HepG2 (cell line): ENCODE data around the gene CSPG5. TPM values are rescaled to one million over a fixed set of nuclear protein-coding genes. Genes with fewer than 3 reads are reported as not detected.

Experiments
- ATAC-seq: fragments of 200-7000 bp; cut with Tn5 transposase; 3 replicates; pipeline ENCODE4 v1.9.1; 2020; ENCODE audit warnings: mild to moderate bottlenecking, moderate library complexity
- BruUV-seq: library from RNA; stranded (reverse); fragments of 400-500 nt; replicated peaks from 2 replicates; lab custom pipeline; 2021; lab: Mats Ljungman, UMichigan
- CTCF ChIA-PET: fragments of 300-600 bp; formaldehyde crosslinking; extraction: SDS; loops from one replicate; lab custom pipeline; 2021; ENCODE audit warnings: low total read pairs, inconsistent platforms, low intra/inter-chr PET ratio; lab: Yijun Ruan, JAX
- POLR2A ChIA-PET: fragments of 350-600 bp; sonication (Branson Sonifier 250); formaldehyde crosslinking; loops from one replicate; lab custom pipeline; 2020; ENCODE audit warnings: antibody characterized with exemption, inconsistent platforms; lab: Yijun Ruan, JAX
- DNase-seq: peaks from one replicate; pipeline ENCODE4 v3.0.0-alpha.2; 2015; ENCODE audit warnings: low spot score
- FAIRE-seq: peaks from 3 replicates; lab custom pipeline; 2011; peaks lifted over from hg19 to GRCh38; lab: Jason Lieb, UNC
- H2AFZ ChIP-seq: one replicate; pipeline ENCODE4 v1.6.1; 2011; ENCODE audit warnings: low read length, inconsistent platforms
- H3K27ac ChIP-seq: fragments of 300-600 bp; 3 replicates; pipeline ENCODE4 v1.8.0; 2011; ENCODE audit warnings: mixed run types, mild to moderate bottlenecking, mixed read lengths, low read length, inconsistent platforms; ENCODE audit not compliant: insufficient read depth; ENCODE audit errors: extremely low read length
- H3K27me3 ChIP-seq, 2 experiments: fragments of 200-600 bp in 1 of 2; 2 replicates in 1 of 2; 3 replicates in 1 of 2; pipeline versions ENCODE4 v1.6.0 to v1.8.0; 2011; ENCODE audit warnings: low read length in 2 of 2, mild to moderate bottlenecking in 2 of 2, moderate library complexity in 2 of 2, inconsistent platforms in 1 of 2; ENCODE audit not compliant: insufficient read depth in 2 of 2, control insufficient read depth in 1 of 2
- H3K36me3 ChIP-seq, 2 experiments: fragments of 200-600 bp in 1 of 2; replicated peaks in 1 of 2; 2 replicates in 1 of 2; 3 replicates in 1 of 2; pipeline versions ENCODE4 v1.5.1 to v1.8.0; 2011; ENCODE audit warnings: low read length in 2 of 2, inconsistent platforms in 1 of 2; ENCODE audit not compliant: insufficient read depth in 2 of 2, control insufficient read depth in 1 of 2
- H3K4me1 ChIP-seq: 2 replicates; pipeline ENCODE4 v1.5.1; 2012; ENCODE audit warnings: low read length, inconsistent platforms; ENCODE audit not compliant: insufficient read depth
- H3K4me2 ChIP-seq: 2 replicates; pipeline ENCODE4 v1.6.0; 2011; ENCODE audit warnings: low read depth, low read length, inconsistent platforms
- H3K4me3 ChIP-seq, 3 experiments: fragments of 200-600 bp in 1 of 3; sonication (generic), shearing (Covaris generic) in 1 of 3; replicated peaks in 1 of 3; 2 replicates each; pipeline ENCODE4 v1.5.1; 2011 to 2016; ENCODE audit warnings: low read length in 3 of 3, inconsistent platforms in 2 of 3, low read depth in 2 of 3, mild to moderate bottlenecking in 2 of 3, control low read depth in 1 of 3, mixed read lengths in 1 of 3; ENCODE audit not compliant: insufficient read depth in 1 of 3
- H3K79me2 ChIP-seq: one replicate; pipeline ENCODE4 v1.6.1; 2011; ENCODE audit warnings: low read length, inconsistent platforms; ENCODE audit not compliant: insufficient read depth
- H3K9ac ChIP-seq: 2 replicates; pipeline ENCODE4 v1.6.0; 2011; ENCODE audit warnings: mild to moderate bottlenecking, low read depth, low read length, inconsistent platforms; ENCODE audit not compliant: insufficient read depth
- H3K9me3 ChIP-seq: 2 replicates; pipeline ENCODE4 v1.5.1; 2012; ENCODE audit warnings: mild to moderate bottlenecking, low read length
- H4K20me1 ChIP-seq: 2 replicates; pipeline ENCODE4 v1.6.0; 2011; ENCODE audit warnings: inconsistent platforms, mild to moderate bottlenecking, low read length, moderate library complexity; ENCODE audit not compliant: insufficient read depth
- ATAD3A ChIP-seq: sonication (generic); formaldehyde crosslinking; IDR thresholded peaks from 2 replicates; pipeline ENCODE4 v1.4.0; 2020; ENCODE audit warnings: missing genetic modification reagents
- MTA1 ChIP-seq: sonication (generic); formaldehyde crosslinking; IDR thresholded peaks from 2 replicates; pipeline ENCODE4 v1.4.0; 2020; ENCODE audit warnings: missing genetic modification reagents, mild to moderate bottlenecking, borderline replicate concordance
- YEATS2 ChIP-seq: sonication (generic); formaldehyde crosslinking; IDR thresholded peaks from 2 replicates; pipeline ENCODE4 v1.4.0; 2020; ENCODE audit warnings: missing genetic modification reagents, borderline replicate concordance
- ZNF577 ChIP-seq: sonication (generic); formaldehyde crosslinking; IDR thresholded peaks from 2 replicates; pipeline ENCODE4 v1.4.0; 2020; ENCODE audit warnings: mild to moderate bottlenecking, low read depth, missing genetic modification reagents, borderline replicate concordance
- WGBS: methylation state at CpG from one replicate; pipeline ENCODE4 v1.1.6; 2017; ENCODE audit warnings: low lambda C conversion rate; 5-methylcytosine and 5-hydroxymethylcytosine counted together
- in situ Hi-C: cut with HindIII; loops from 2 replicates; pipeline ENCODE4 v1.10.0; 2017; ENCODE audit warnings: low pct_unique_long_range_greater_than_20kb; ENCODE audit not compliant: extremely low pct_ligation_motif_present
- intact Hi-C: fragments of 100-400 bp; cut with micrococcal nuclease; formaldehyde crosslinking; loops from one replicate; pipeline ENCODE4 v1.10.0; 2022; ENCODE audit not compliant: unreplicated experiment
- polyA plus RNA-seq, 8 experiments: library from polyadenylated mRNA; depleted of rRNA in 3 of 8; stranded (reverse) in 7 of 8; unstranded in 1 of 8; fragments of >200 nt; fragmentation: Illumina TruSeq in 4 of 8; extraction: Trizol in 4 of 8; gene quantifications; 2 replicates each; pipeline versions ENCODE4 v1.2.1 to v1.2.3, GENCODE V29; 2011 to 2016; ENCODE audit warnings: low read depth in 4 of 8, missing spikeins in 1 of 8, mixed read lengths in 1 of 8; ENCODE audit not compliant: insufficient read depth in 1 of 8
- total RNA-seq, 5 experiments: library from RNA; depleted of rRNA; stranded (reverse); fragments of >200 nt; fragmentation: Illumina TruSeq; extraction: Trizol; gene quantifications; 2 replicates each; pipeline ENCODE4 v1.2.3, GENCODE V29; 2016; ENCODE audit warnings: low read depth in 1 of 5

Gene CSPG5
- total and polyA plus RNA-seq, 2 of the 13 experiments (the other 11 are each of a cell fraction or from before 2014, with no cell fraction given): 0.07 to 0.15 TPM

GRCh38 chr3:47590216-47590615, 11.6 kb upstream of the CSPG5 start:
- 100% methylated on average over 2 of the region's 2 CpGs for WGBS

GRCh38 chr3:47588587-47588986, 9.9 kb upstream of the CSPG5 start:
- no peak for FAIRE-seq
- Histone ChIP-seq H4K20me1 (no peaks in the 10 kb centered on the region), H3K9ac (no peak overlapping the region), H3K36me3 (peaks cover 30 to 68% of the 10 kb centered on the region in 2 experiments), H3K4me1 (no peaks in the 10 kb centered on the region), H3K79me2 (no peaks in the 10 kb centered on the region), H3K27ac (no peak overlapping the region), H3K4me3 (no peak overlapping the region), H3K4me2 (no peak overlapping the region), H3K27me3 (no peaks in the 10 kb centered on the region), H3K9me3 (no peaks in the 10 kb centered on the region), H2AFZ (no peak overlapping the region)
- in situ Hi-C loops: no loop called here
- peak; percentile 46; the same call in 1 of the 3 replicates for ATAC-seq
- BruUV-seq: no TSS peak
- no peak for DNase-seq
- ChIA-PET CTCF (no interaction called here), POLR2A (no interaction called here)
- TF ChIP-seq ZNF577 (CRISPR knock-in tag): no peak
- intact Hi-C loops: no loop called here
- WGBS: 98% methylated on average over 4 of the region's 4 CpGs

More at GRCh38 chr3:47590216-47590615, 11.6 kb upstream of the CSPG5 start:
- CTCF ChIA-PET: no interaction called here
- in situ Hi-C loops (no loop called here), intact Hi-C loops (no loop called here)
- Histone ChIP-seq H3K4me2 (no peak overlapping the region), H3K4me3 (no peak overlapping the region), H3K9me3 (no peaks in the 10 kb centered on the region), H3K9ac (no peak overlapping the region), H3K36me3 (peaks cover 33 to 82% of the 10 kb centered on the region in 2 experiments), H4K20me1 (no peaks in the 10 kb centered on the region), H3K27me3 (no peaks in the 10 kb centered on the region), H2AFZ (no peak overlapping the region), H3K27ac (no peak overlapping the region), H3K79me2 (no peaks in the 10 kb centered on the region), H3K4me1 (no peaks in the 10 kb centered on the region)
- no TSS peak for BruUV-seq
- ATAC-seq: no peak
- TF ChIP-seq ATAD3A (no peak), MTA1 (CRISPR knock-in tag) (no peak), YEATS2 (CRISPR knock-in tag) (no peak)
- DNase-seq: no peak
- POLR2A ChIA-PET: no interaction called here
- no peak for FAIRE-seq
